ENCODE data around the gene DNASE1L2.

DNA sequence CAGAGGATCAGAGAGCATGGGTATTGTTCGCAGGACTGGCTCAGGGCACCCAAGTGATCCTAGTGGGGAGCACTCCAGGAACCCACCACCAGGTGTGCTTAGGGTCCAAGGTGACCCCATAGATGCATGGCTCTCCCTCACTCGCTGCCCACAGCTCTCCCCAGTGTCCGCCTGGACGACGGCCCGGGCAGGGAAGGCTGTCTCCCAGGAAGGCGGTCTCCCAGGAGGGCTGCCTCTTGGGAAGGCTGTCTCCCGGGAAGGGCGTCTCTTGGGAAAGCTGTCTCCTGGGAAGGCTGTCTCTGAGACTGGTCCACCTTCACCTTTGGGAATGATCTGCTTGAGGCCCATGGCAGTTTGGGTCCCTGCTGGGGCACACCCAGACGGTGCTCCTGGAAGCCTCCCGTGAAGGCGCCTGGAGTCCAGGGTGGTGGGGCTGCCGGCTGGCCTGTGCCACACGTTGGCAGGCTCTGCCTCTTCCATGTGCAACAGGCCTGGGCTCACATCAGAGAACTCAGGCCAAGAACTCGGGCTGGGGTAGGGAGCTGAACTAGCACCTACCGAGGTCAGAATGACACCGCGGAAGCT is 10.1 kb downstream of the DNASE1L2 start:
- TF ChIP-seq, protein P1, sequence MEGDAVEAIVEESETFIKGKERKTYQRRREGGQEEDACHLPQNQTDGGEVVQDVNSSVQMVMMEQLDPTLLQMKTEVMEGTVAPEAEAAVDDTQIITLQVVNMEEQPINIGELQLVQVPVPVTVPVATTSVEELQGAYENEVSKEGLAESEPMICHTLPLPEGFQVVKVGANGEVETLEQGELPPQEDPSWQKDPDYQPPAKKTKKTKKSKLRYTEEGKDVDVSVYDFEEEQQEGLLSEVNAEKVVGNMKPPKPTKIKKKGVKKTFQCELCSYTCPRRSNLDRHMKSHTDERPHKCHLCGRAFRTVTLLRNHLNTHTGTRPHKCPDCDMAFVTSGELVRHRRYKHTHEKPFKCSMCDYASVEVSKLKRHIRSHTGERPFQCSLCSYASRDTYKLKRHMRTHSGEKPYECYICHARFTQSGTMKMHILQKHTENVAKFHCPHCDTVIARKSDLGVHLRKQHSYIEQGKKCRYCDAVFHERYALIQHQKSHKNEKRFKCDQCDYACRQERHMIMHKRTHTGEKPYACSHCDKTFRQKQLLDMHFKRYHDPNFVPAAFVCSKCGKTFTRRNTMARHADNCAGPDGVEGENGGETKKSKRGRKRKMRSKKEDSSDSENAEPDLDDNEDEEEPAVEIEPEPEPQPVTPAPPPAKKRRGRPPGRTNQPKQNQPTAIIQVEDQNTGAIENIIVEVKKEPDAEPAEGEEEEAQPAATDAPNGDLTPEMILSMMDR (tag by site-specific recombination; IDR thresholded peaks at IDR 0.05) = no peak
- TF ChIP-seq, protein P2, sequence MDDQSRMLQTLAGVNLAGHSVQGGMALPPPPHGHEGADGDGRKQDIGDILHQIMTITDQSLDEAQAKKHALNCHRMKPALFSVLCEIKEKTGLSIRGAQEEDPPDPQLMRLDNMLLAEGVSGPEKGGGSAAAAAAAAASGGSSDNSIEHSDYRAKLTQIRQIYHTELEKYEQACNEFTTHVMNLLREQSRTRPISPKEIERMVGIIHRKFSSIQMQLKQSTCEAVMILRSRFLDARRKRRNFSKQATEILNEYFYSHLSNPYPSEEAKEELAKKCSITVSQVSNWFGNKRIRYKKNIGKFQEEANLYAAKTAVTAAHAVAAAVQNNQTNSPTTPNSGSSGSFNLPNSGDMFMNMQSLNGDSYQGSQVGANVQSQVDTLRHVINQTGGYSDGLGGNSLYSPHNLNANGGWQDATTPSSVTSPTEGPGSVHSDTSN (CRISPR knock-in tag; IDR thresholded peaks at IDR 0.05) = no peak

Data from HEK293 (cell line).